K562 (cell line): ENCODE results near the gene FBXW7. TPM values are rescaled to one million over a fixed set of nuclear protein-coding genes. Genes with fewer than 3 reads are reported as not detected.

Source experiments
- ADNP ChIP-seq: fragments of 200-800 bp; sonication (Bioruptor generic); IDR thresholded peaks from 2 replicates; pipeline ENCODE4 v1.6.1; 2016; ENCODE audit warnings: missing genetic modification characterization, missing compliant biosample characterization
- ARHGAP35 ChIP-seq: fragments of 450-650 bp; IDR thresholded peaks from 2 replicates; pipeline ENCODE4 v1.6.1; 2018; ENCODE audit not compliant: partially characterized antibody
- CBX1 ChIP-seq: sonication (generic); IDR thresholded peaks from 2 replicates; pipeline ENCODE4 v1.6.1; 2016; ENCODE audit warnings: antibody characterized with exemption, low read depth, mild to moderate bottlenecking
- CEBPG ChIP-seq, 3 experiments: fragments of 200-800 bp in 1 of 3; sonication (Bioruptor generic) in 1 of 3; sonication (generic) in 1 of 3; formaldehyde crosslinking in 1 of 3; IDR thresholded peaks in 2 of 3; conservative IDR thresholded peaks in 1 of 3; 2 replicates each; pipeline versions ENCODE4 v1.6.1 to v1.8.0; 2016 to 2022; ENCODE audit warnings: missing compliant biosample characterization in 2 of 3, missing genetic modification characterization in 2 of 3, mild to moderate bottlenecking in 1 of 3, missing genetic modification reagents in 1 of 3
- DACH1 ChIP-seq: fragments of 450-650 bp; IDR thresholded peaks from 2 replicates; pipeline ENCODE4 v1.6.1; 2018; ENCODE audit not compliant: partially characterized antibody
- DMBX1 ChIP-seq: fragments of 250-450 bp; sonication (Bioruptor Pico); IDR thresholded peaks from 2 replicates; pipeline ENCODE4 v1.8.0; 2022; ENCODE audit warnings: inconsistent platforms, mild to moderate bottlenecking, moderate library complexity, borderline replicate concordance
- ELK1 ChIP-seq: sonication (generic); formaldehyde crosslinking; IDR thresholded peaks from 2 replicates; pipeline ENCODE4 v1.8.1; 2022; ENCODE audit warnings: missing genetic modification reagents
- ESRRA ChIP-seq: fragments of 450-650 bp; IDR thresholded peaks from 2 replicates; pipeline ENCODE4 v1.6.1; 2014; ENCODE audit warnings: low read depth, mild to moderate bottlenecking, moderate library complexity, borderline replicate concordance
- EWSR1 ChIP-seq: fragments of 450-650 bp; IDR thresholded peaks from 2 replicates; pipeline ENCODE4 v1.6.1; 2018; ENCODE audit warnings: borderline replicate concordance, mild to moderate bottlenecking, low read depth, moderate library complexity; ENCODE audit not compliant: partially characterized antibody
- GATAD2B ChIP-seq: fragments of 450-650 bp; IDR thresholded peaks from 2 replicates; pipeline ENCODE4 v1.6.1; 2017; ENCODE audit warnings: mild to moderate bottlenecking, borderline replicate concordance
- HDAC2 ChIP-seq: fragments of 450-650 bp; IDR thresholded peaks from 2 replicates; pipeline ENCODE4 v1.6.1; 2016; ENCODE audit warnings: mild to moderate bottlenecking
- KAT2B ChIP-seq: IDR thresholded peaks from one replicate; pipeline ENCODE4 v1.6.1; 2012; ENCODE audit warnings: low read depth, mild to moderate bottlenecking, control low read depth, inconsistent platforms, low read length, moderate library complexity
- KLF1 ChIP-seq: fragments of 450-650 bp; IDR thresholded peaks from 2 replicates; pipeline ENCODE4 v1.6.1; 2016; ENCODE audit warnings: missing genetic modification characterization, missing compliant biosample characterization
- LEF1 ChIP-seq: fragments of 450-650 bp; IDR thresholded peaks from 2 replicates; pipeline ENCODE4 v1.6.1; 2016; ENCODE audit warnings: mild to moderate bottlenecking
- NCOA6 ChIP-seq: fragments of 450-650 bp; IDR thresholded peaks from 2 replicates; pipeline ENCODE4 v1.6.1; 2017; ENCODE audit warnings: mild to moderate bottlenecking
- POLR2A ChIP-seq: fragments of 450-650 bp; conservative IDR thresholded peaks from 2 replicates; pipeline ENCODE4 v1.6.1; 2016
- POLR3A ChIP-seq: IDR thresholded peaks from 2 replicates; pipeline ENCODE4 v1.6.1; 2011; ENCODE audit warnings: borderline replicate concordance, mild to moderate bottlenecking, moderate library complexity; ENCODE audit not compliant: insufficient read length, insufficient read depth; ENCODE audit errors: extremely low read depth
- RFX7 ChIP-seq: fragments of 250-450 bp; sonication (Bioruptor Pico); IDR thresholded peaks from 2 replicates; pipeline ENCODE4 v1.5.1; 2021; ENCODE audit warnings: mild to moderate bottlenecking
- SFPQ ChIP-seq: fragments of 200-400 bp; formaldehyde crosslinking; IDR thresholded peaks from 2 replicates; pipeline ENCODE4 v1.6.1; 2017; ENCODE audit warnings: mild to moderate bottlenecking, low read depth, low read length, moderate library complexity
- SNRNP70 ChIP-seq: fragments of 200-400 bp; formaldehyde crosslinking; optimal IDR thresholded peaks from 2 replicates; pipeline ENCODE3; 2017; ENCODE audit warnings: low read depth, low read length
- TCF7 ChIP-seq: sonication (generic); IDR thresholded peaks from 2 replicates; pipeline ENCODE4 v1.6.1; 2016; ENCODE audit warnings: antibody characterized with exemption, borderline replicate concordance
- TFAP4 ChIP-seq: sonication (generic); formaldehyde crosslinking; IDR thresholded peaks from 2 replicates; pipeline ENCODE4 v1.8.0; 2022; ENCODE audit warnings: missing genetic modification reagents, mild to moderate bottlenecking, moderate library complexity, borderline replicate concordance
- ZBTB17 ChIP-seq: fragments of 450-650 bp; formaldehyde crosslinking; IDR thresholded peaks from 2 replicates; pipeline ENCODE4 v1.4.0; 2020; ENCODE audit warnings: mild to moderate bottlenecking
- ZNF146 ChIP-seq: IDR thresholded peaks from one replicate; pipeline ENCODE4 v1.6.1; 2018; ENCODE audit warnings: missing compliant biosample characterization; ENCODE audit not compliant: unreplicated experiment
- ZSCAN29 ChIP-seq: fragments of 450-650 bp; IDR thresholded peaks from 2 replicates; pipeline ENCODE4 v1.6.1; 2017
- ZSCAN32 ChIP-seq: fragments of 450-650 bp; formaldehyde crosslinking; IDR thresholded peaks from 2 replicates; pipeline ENCODE4 v1.4.0; 2020; ENCODE audit warnings: mild to moderate bottlenecking, moderate library complexity
- polyA plus RNA-seq, 8 experiments: library from polyadenylated mRNA; depleted of rRNA in 4 of 8; stranded (reverse) in 5 of 8; unstranded in 3 of 8; fragments of >200 nt; fragmentation: Nextera tagmentation in 2 of 8; fragmentation: Illumina TruSeq in 1 of 8; extraction: Ambion mirVana in 2 of 8; extraction: Trizol in 1 of 8; gene quantifications; 2 replicates each; pipeline versions ENCODE4 v1.2.1 to v1.2.3, GENCODE V29; 2011 to 2014; ENCODE audit warnings: inconsistent platforms in 1 of 8, missing spikeins in 1 of 8
- total RNA-seq, 7 experiments: library from RNA; depleted of rRNA in 6 of 7; stranded (reverse); fragments of >200 nt in 6 of 7; fragmentation: Illumina TruSeq in 2 of 7; extraction: Trizol in 2 of 7; gene quantifications; 2 replicates each; pipeline versions ENCODE4 v1.2.1 to v1.2.3, GENCODE V29; 2011 to 2021; ENCODE audit warnings: low replicate concordance in 1 of 7

Gene FBXW7
- total and polyA plus RNA-seq, 9 of the 15 experiments (the other 6 are each of a cell fraction or from before 2014, with no cell fraction given) = 6.8 to 44.2 (median 16.4) TPM

GRCh38 chr4:152535903-152536544 is at the start of gene FBXW7 (continued):
- no peak for TF ChIP-seq ELK1
- TF ChIP-seq POLR2A = peak; percentile 93
- TF ChIP-seq RFX7 (CRISPR knock-in tag) = no peak
- no peak for TF ChIP-seq HDAC2
- no peak for TF ChIP-seq LEF1
- no peak for TF ChIP-seq ZNF146 (CRISPR knock-in tag)
- no peak for TF ChIP-seq GATAD2B
- no peak for TF ChIP-seq KAT2B
- TF ChIP-seq NCOA6 = no peak
- TF ChIP-seq SFPQ = no peak
- TF ChIP-seq TCF7 = peak; percentile 67
- TF ChIP-seq CBX1 = peak; percentile 12; the same call in 1 of the 2 replicates
- TF ChIP-seq ZBTB17 = no peak
- no peak for TF ChIP-seq EWSR1
- TF ChIP-seq POLR3A = no peak
- TF ChIP-seq SNRNP70 = no peak
- TF ChIP-seq DACH1 = no peak
- TF ChIP-seq CEBPG (CRISPR knock-in tag; IDR thresholded peaks at IDR 0.05) = no peak
- TF ChIP-seq CEBPG (tag; conservative IDR thresholded peaks at IDR 0.05 in 1 of 2, IDR thresholded peaks at IDR 0.05 in 1 of 2) = peak in 1 of 2 experiments; percentile 75; a peak in 2 of 4 replicates
- no peak for TF ChIP-seq ARHGAP35
- peak; percentile 54; the same call in 1 of the 2 replicates for TF ChIP-seq KLF1 (tag)
- no peak for TF ChIP-seq DMBX1 (CRISPR knock-in tag)
- peak; percentile 92 for TF ChIP-seq TFAP4 (CRISPR knock-in tag)
- no peak for TF ChIP-seq ZSCAN32 (CRISPR knock-in tag)
- peak; percentile 72; the same call in 1 of the 2 replicates for TF ChIP-seq ESRRA
- TF ChIP-seq ADNP (tag) = no peak
- TF ChIP-seq ZSCAN29 = 0 out of 2 replicates have a peak, but pooled peaks have one; percentile 32
